Adrenal gland (tissue), 12 donors: ENCODE results near the gene PPP2R2C. TPM values are rescaled to one million over a fixed set of nuclear protein-coding genes. Genes with fewer than 3 reads are reported as not detected.

Experiments used
- DNase-seq, 7 donors: peaks; one replicate each; pipeline ENCODE4 v3.0.0-alpha.2; 2019 to 2020
- H3K27ac ChIP-seq, 5 donors: fragments of 200-600 bp; sonication (generic) in 4 of 5; 1 replicate in 3 of 5; 2 replicates in 2 of 5; pipeline versions ENCODE4 v1.5.1 to v1.8.0; 2016 to 2020; ENCODE audit warnings: mild to moderate bottlenecking in 1 of 5
- H3K27me3 ChIP-seq: fragments of 200-600 bp; 2 replicates; pipeline ENCODE4 v1.8.0; 2021
- H3K36me3 ChIP-seq, 2 donors: fragments of 200-600 bp; replicated peaks in 1 of 2; 1 replicate in 1 of 2; 2 replicates in 1 of 2; pipeline versions ENCODE4 v1.5.1 to v1.8.0; 2018 to 2022
- H3K4me1 ChIP-seq, 2 donors: fragments of 200-600 bp; replicated peaks in 1 of 2; 1 replicate in 1 of 2; 2 replicates in 1 of 2; pipeline versions ENCODE4 v1.5.1 to v1.8.0; 2018 to 2021
- H3K4me3 ChIP-seq, 4 donors: fragments of 200-600 bp; sonication (generic) in 3 of 4; one replicate each; pipeline ENCODE4 v1.5.1; 2016 to 2018
- H3K9me3 ChIP-seq, 3 donors: fragments of 200-600 bp; sonication (generic) in 1 of 3; replicated peaks in 1 of 3; 1 replicate in 2 of 3; 2 replicates in 1 of 3; pipeline versions ENCODE4 v1.5.1 to v1.8.0; 2016 to 2021
- POLR2A ChIP-seq, 2 donors: fragments of 450-650 bp; IDR thresholded peaks; one replicate each; pipeline ENCODE4 v1.6.1; 2017; ENCODE audit warnings: antibody characterized with exemption in 2 of 2, mild to moderate bottlenecking in 2 of 2, moderate library complexity in 1 of 2
- WGBS, 4 donors: extraction: QIAGEN DNeasy Blood & Tissue Kit in 2 of 4; methylation state at CpG; one replicate each; pipeline versions ENCODE4 v1.1.5 to v1.1.7; 2013 to 2017; 5-methylcytosine and 5-hydroxymethylcytosine counted together
- intact Hi-C, 2 donors: fragments of 100-400 bp; cut with DNase I; formaldehyde crosslinking; loops; one replicate each; pipeline versions ENCODE4 v1.14.1 to v1.15.0; 2022 to 2023
- polyA plus RNA-seq, 3 donors: library from polyadenylated mRNA; stranded (reverse); fragments of 200-250 nt in 2 of 3; fragments of 350-450 nt in 1 of 3; fragmentation: Illumina TruSeq in 1 of 3; extraction: RNeasy Lipid Tissue Mini Kit (QIAGEN cat#74804) in 1 of 3; gene quantifications; one replicate each; pipeline ENCODE4 v1.2.3, GENCODE V29; 2013 to 2014
- total RNA-seq, 9 donors: library from RNA; depleted of rRNA in 4 of 9; stranded (reverse); fragments of >200 nt in 4 of 9; fragments of 120-200 nt in 1 of 9; fragmentation: NEBNext Ultra II Directional in 1 of 9; extraction: Animal tissue kit (Norgen Biotek cat#: 25700) in 1 of 9; gene quantifications; one replicate each; pipeline versions ENCODE4 v1.1.0 to v1.2.4, GENCODE V29; 2013 to 2023
- TF ChIP-seq, protein P1 (sequence below), 6 experiments: fragments of 450-650 bp in 4 of 6; fragments of 200-600 bp in 2 of 6; sonication (generic) in 1 of 6; IDR thresholded peaks; 1 replicate in 5 of 6; 2 replicates in 1 of 6; pipeline versions ENCODE4 v1.5.1 to v1.8.0; 2016 to 2021; ENCODE audit warnings: antibody characterized with exemption in 6 of 6, mild to moderate bottlenecking in 2 of 6, moderate library complexity in 1 of 6
- donor health status: healthy with polysubstance abuse.
- donor health status: Bipolar disorder and iron deficiency.
- donor health status: DM: yes; HTN: yes; CAD: no.
- donor health status: DM: no; HTN: no; CAD: no.
- donor health status: DM: no; HTN: no; CAD: no.
- donor health status: DM: yes; HTN: yes; CAD: no.

PPP2R2C gene
- total and polyA plus RNA-seq, 12 donors, result 0.17 to 7.2 (median 2.0) TPM; not detected in 3

DNA sequence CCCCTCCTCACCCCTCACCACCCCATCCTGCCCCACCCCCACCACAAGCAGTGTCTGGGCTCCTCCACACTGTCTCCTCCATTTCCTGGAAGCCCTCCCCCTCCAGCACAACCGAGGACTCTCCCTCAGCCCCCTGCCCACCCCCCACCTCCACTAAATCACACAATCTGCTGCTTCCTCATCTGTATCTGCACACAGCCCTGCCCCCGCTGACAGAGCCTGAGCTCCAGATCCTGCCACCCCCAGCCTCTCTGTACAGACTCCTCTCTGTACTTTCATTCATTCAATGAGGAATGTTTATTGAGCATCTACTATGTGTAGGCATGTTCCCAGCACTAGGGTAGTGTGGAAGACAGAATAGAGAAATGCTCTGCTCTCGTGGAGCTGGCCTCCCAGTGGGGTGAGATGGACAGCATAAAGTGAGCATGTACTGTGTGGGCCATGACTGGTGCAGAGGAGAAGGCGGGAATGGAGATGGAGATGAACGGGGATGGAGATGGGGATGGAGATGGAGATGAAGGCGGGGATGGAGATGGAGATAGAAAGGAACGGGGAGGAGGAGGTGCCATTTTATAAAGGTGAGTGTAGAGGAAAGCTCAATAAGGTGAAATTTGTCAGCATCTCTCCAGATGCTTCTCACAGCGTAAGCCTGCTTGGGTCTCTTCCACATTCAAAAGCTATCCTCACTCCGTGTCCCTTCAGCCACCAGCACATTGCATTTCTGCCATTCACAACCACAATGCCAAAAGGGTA, 2.5 kb upstream of the PPP2R2C start:
- DNase-seq, result no peak
- H3K9me3 ChIP-seq, result no peaks in the 10 kb centered on the region
- H3K27ac ChIP-seq, result no peak overlapping the region
- WGBS, 4 donors, result 66 to 72% (median 69%) methylated on average over 8 to 9 of the region's 9 CpGs
- H3K4me3 ChIP-seq, result no peak overlapping the region
- TF ChIP-seq, protein P1, sequence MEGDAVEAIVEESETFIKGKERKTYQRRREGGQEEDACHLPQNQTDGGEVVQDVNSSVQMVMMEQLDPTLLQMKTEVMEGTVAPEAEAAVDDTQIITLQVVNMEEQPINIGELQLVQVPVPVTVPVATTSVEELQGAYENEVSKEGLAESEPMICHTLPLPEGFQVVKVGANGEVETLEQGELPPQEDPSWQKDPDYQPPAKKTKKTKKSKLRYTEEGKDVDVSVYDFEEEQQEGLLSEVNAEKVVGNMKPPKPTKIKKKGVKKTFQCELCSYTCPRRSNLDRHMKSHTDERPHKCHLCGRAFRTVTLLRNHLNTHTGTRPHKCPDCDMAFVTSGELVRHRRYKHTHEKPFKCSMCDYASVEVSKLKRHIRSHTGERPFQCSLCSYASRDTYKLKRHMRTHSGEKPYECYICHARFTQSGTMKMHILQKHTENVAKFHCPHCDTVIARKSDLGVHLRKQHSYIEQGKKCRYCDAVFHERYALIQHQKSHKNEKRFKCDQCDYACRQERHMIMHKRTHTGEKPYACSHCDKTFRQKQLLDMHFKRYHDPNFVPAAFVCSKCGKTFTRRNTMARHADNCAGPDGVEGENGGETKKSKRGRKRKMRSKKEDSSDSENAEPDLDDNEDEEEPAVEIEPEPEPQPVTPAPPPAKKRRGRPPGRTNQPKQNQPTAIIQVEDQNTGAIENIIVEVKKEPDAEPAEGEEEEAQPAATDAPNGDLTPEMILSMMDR (IDR thresholded peaks at IDR 0.05), result no peak
- no peak for TF ChIP-seq POLR2A (IDR thresholded peaks at IDR 0.05)
- no peaks in the 10 kb centered on the region for H3K4me1 ChIP-seq
- H3K27me3 ChIP-seq, result peaks cover 27% of the 10 kb centered on the region
- no peaks in the 10 kb centered on the region for H3K36me3 ChIP-seq
- intact Hi-C loops, result no loop called here

DNA sequence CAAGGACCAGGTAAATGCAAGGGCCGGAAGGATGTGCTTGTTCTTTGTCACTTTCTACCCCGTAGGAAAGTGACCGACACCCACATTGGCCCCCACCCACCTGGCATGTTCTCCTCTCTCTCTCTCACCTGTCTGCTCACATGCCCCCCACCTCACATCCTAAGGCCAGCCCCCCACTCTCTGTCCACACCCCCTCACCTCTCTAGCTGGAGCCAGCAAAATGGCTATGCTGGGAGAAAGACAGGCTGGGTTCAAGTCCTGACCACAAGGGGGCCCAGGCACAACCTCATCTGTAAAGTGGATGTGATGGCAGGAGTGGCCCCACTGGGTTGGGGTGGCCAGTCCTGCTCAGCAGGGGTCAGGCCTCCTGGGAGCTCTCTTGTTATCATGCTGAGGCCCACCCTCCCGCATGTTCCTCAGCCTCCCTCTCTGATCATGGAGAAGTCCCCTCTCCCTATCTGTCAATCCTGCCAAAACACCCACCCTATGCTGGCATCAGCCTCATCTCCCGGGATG, 1.7 kb upstream of the PPP2R2C start:
- Histone ChIP-seq H3K9me3 (no peaks in the 10 kb centered on the region), H3K4me1 (no peaks in the 10 kb centered on the region), H3K36me3 (no peaks in the 10 kb centered on the region), H3K27me3 (peaks cover 35% of the 10 kb centered on the region), H3K4me3 (no peak overlapping the region), H3K27ac (no peak overlapping the region)
- no peak for TF ChIP-seq POLR2A (IDR thresholded peaks at IDR 0.05)
- TF ChIP-seq, protein P1 (IDR thresholded peaks at IDR 0.05), result no peak
- intact Hi-C loops, result no loop called here
- DNase-seq, result peak in 1 of 7 donors; percentile 52
- WGBS, 4 donors, result 34 to 48% (median 41%) methylated on average over 3 to 5 of the region's 5 CpGs

DNA sequence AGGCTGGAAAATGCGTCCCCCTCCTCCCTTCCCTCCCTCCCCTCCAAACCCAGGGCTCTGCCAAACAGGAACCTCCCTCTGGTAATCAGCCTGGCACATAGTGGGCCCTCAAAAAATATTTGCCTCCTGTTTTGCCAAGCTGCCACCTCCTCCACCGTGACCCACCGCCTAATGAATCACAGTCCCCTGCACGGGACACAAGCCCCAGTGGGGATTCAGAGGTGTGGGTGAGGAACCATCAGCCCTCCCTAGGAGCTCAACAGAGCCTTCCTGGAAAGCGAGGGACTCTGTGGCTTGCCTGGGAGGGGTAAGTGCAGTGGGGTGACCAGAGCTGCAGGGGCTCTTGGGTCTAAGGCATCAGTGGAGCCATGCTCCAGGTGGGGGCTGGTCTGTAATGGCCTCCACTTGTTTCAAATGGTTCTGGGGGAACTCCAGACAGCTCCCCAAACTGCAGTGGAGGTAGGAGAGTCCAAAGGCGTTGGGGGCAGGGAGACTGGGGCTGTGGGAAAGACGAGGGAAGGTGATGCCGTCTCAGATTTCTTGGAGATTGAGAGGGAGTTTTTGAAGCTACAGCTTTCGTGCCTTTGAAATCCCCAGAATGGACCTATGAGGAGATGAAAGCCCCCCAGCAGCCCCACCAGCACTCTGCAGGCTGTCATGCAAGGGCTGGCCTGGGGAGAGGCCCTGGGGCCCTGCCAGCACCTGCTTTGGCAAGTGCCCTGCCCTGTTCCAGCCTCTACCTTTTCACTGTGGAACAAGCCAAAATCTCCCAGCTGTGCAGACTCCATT, 1.0 kb upstream of the PPP2R2C start:
- peak in 1 of 7 donors; percentile 21 for DNase-seq
- 27 to 48% (median 35%) methylated on average over 6 to 9 of the region's 9 CpGs for WGBS, 4 donors
- Histone ChIP-seq H3K4me3 (no peak overlapping the region), H3K36me3 (no peaks in the 10 kb centered on the region), H3K4me1 (no peaks in the 10 kb centered on the region), H3K27ac (no peak overlapping the region), H3K27me3 (peaks cover 33% of the 10 kb centered on the region), H3K9me3 (no peaks in the 10 kb centered on the region)
- intact Hi-C loops, result no loop called here
- TF ChIP-seq, protein P1 (IDR thresholded peaks at IDR 0.05), result no peak
- TF ChIP-seq POLR2A (IDR thresholded peaks at IDR 0.05), result no peak

DNA sequence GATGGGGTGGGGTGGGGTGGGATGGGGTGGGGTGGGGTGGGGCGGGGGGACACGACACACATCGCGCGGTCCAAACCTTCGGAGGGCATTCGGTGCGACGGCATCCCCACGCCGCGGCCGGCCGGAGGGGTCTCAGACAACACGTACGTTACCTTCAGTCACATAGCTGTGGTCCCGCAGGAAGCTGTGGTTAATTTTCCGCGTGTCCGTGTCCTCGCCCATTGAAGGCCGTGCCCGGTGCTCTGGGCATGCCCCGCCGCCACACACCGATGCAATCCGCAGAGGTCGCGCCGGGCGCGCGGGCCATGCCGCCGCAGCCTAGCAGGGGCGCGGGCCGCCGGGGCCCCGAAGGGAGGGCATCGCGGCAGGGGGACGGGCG, 417 bp downstream of the PPP2R2C start:
- Histone ChIP-seq H3K27me3 (peaks cover 32% of the 10 kb centered on the region), H3K4me1 (no peaks in the 10 kb centered on the region), H3K9me3 (no peaks in the 10 kb centered on the region), H3K4me3 (no peak overlapping the region), H3K27ac (no peak overlapping the region), H3K36me3 (no peaks in the 10 kb centered on the region)
- intact Hi-C loops, result no loop called here
- peak in 2 of 7 donors; percentile 7 to 52 for DNase-seq
- 1 to 3% (median 2%) methylated on average over 16 to 44 of the region's 44 CpGs; no CpG with 5 or more reads in 1 of the 4 donors for whole genome bisulfite sequencing, 4 donors
- TF ChIP-seq, protein P1 (IDR thresholded peaks at IDR 0.05), result no peak
- no peak for TF ChIP-seq POLR2A (IDR thresholded peaks at IDR 0.05)
